Measurements from ENCODE around the gene SKI. TPM values are rescaled to one million over a fixed set of nuclear protein-coding genes. Genes with fewer than 3 reads are reported as not detected.
A peak's percentile ranks its signal among the peaks of the same experiment; 100 is the strongest.

SKI gene
- total and polyA plus RNA-seq, 2 experiments from 2014 or later = 9.3 to 66.8 TPM

- no peak for TF ChIP-seq REST (IDR thresholded peaks at IDR 0.05; ENCODE audit: unreplicated experiment)
- no peak for TF ChIP-seq CREB1 (CRISPR knock-in tag; IDR thresholded peaks at IDR 0.05; ENCODE audit: low read depth)
- TF ChIP-seq, protein P1, sequence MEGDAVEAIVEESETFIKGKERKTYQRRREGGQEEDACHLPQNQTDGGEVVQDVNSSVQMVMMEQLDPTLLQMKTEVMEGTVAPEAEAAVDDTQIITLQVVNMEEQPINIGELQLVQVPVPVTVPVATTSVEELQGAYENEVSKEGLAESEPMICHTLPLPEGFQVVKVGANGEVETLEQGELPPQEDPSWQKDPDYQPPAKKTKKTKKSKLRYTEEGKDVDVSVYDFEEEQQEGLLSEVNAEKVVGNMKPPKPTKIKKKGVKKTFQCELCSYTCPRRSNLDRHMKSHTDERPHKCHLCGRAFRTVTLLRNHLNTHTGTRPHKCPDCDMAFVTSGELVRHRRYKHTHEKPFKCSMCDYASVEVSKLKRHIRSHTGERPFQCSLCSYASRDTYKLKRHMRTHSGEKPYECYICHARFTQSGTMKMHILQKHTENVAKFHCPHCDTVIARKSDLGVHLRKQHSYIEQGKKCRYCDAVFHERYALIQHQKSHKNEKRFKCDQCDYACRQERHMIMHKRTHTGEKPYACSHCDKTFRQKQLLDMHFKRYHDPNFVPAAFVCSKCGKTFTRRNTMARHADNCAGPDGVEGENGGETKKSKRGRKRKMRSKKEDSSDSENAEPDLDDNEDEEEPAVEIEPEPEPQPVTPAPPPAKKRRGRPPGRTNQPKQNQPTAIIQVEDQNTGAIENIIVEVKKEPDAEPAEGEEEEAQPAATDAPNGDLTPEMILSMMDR (conservative IDR thresholded peaks at IDR 0.05; ENCODE audit: low read depth in 2 of 2) = no peak
- TF ChIP-seq STAT1 (IDR thresholded peaks at IDR 0.05; ENCODE audit: unreplicated experiment) = no peak
Measured at GRCh38 chr1:2316451-2316961, 88.4 kb downstream of the SKI start (continued).

GRCh38 chr1:2317230-2318065 lies 89.3 kb downstream of the SKI start:
- H3K79me2 ChIP-seq (replicated peaks; ENCODE audit: insufficient read depth) = no peaks in the 10 kb centered on the region
- ATAC-seq = peak; percentile 6
- H3K4me1 ChIP-seq (ENCODE audit: insufficient read depth) = peaks cover 4% of the 10 kb centered on the region; the same call in 1 of the 2 replicates
- no peaks in the 10 kb centered on the region for H4K20me1 ChIP-seq (replicated peaks; ENCODE audit: insufficient read depth)
- H3K9me3 Mint-ChIP-seq = no peaks in the 10 kb centered on the region
- H3K27me3 ChIP-seq (ENCODE audit: insufficient read depth) = no peaks in the 10 kb centered on the region
- no peaks in the 10 kb centered on the region; the same call in 2 of the 3 replicates for H3K36me3 Mint-ChIP-seq (ENCODE audit: low read depth)
- H3K27ac Mint-ChIP-seq = peak overlapping the region; percentile 69
- H3K9me2 ChIP-seq (ENCODE audit: insufficient read depth) = no peaks in the 10 kb centered on the region
- no peak overlapping the region for H3K4me3 ChIP-seq
- H3K36me3 ChIP-seq (ENCODE audit: insufficient read depth) = no peaks in the 10 kb centered on the region
- H3K27ac ChIP-seq (ENCODE audit: low read depth) = no peak overlapping the region
- H3F3A ChIP-seq (replicated peaks; ENCODE audit: low read depth) = peaks cover 3% of the 10 kb centered on the region; the same call in 1 of the 2 replicates
- H3K4me2 ChIP-seq = no peak overlapping the region
- H3K4me1 Mint-ChIP-seq = peaks cover 6% of the 10 kb centered on the region
- H3K4me3 Mint-ChIP-seq = peak overlapping the region; percentile 30; the same call in 2 of the 3 replicates
- H2AFZ ChIP-seq = no peak overlapping the region
- DNase-seq (ENCODE audit: low spot score) = no peak
- H3K27me3 Mint-ChIP-seq (ENCODE audit: insufficient read depth, low read depth, poor library complexity) = peaks cover 7% of the 10 kb centered on the region
- TF ChIP-seq REST (IDR thresholded peaks at IDR 0.05; ENCODE audit: unreplicated experiment) (no peak), ZNF114 (CRISPR knock-in tag; IDR thresholded peaks at IDR 0.05) (no peak), EZH2phosphoT487 (IDR thresholded peaks at IDR 0.05; ENCODE audit: unreplicated experiment) (no peak), CREB1 (CRISPR knock-in tag; IDR thresholded peaks at IDR 0.05; ENCODE audit: low read depth) (no peak), POLR2AphosphoS5 (IDR thresholded peaks at IDR 0.05; ENCODE audit: low read depth) (no peak)
- TF ChIP-seq, protein P1 (conservative IDR thresholded peaks at IDR 0.05; ENCODE audit: low read depth in 2 of 2) = no peak

Measured in GM23338 (cell line).